ENCODE data around the gene EEF1A2.

- no peak for TF ChIP-seq POLR2A (IDR thresholded peaks at IDR 0.05; ENCODE audit: low read length)
- no peak for TF ChIP-seq GATA1 (IDR thresholded peaks at IDR 0.05; ENCODE audit: low read depth, low read length)
Observed at GRCh38 chr20:63457737-63458136, 41.1 kb downstream of the EEF1A2 start.

All from erythroblast (primary cell).